D721Med (cell line): ENCODE measurements around the gene TRMT11.

Experiments used
- DNase-seq: peaks from one replicate; pipeline ENCODE4 v3.0.0; 2011; ENCODE audit warnings: low spot score; ENCODE audit not compliant: insufficient read length
- FAIRE-seq: peaks from 2 replicates; lab custom pipeline; 2011; peaks lifted over from hg19 to GRCh38; lab: Jason Lieb, UNC
- TF ChIP-seq, protein P1 (sequence below): IDR thresholded peaks from 2 replicates; pipeline ENCODE4 v1.5.1; 2012; ENCODE audit warnings: mild to moderate bottlenecking, control low read depth; ENCODE audit not compliant: insufficient read depth; ENCODE audit errors: missing control alignments

Gene TRMT11

DNA sequence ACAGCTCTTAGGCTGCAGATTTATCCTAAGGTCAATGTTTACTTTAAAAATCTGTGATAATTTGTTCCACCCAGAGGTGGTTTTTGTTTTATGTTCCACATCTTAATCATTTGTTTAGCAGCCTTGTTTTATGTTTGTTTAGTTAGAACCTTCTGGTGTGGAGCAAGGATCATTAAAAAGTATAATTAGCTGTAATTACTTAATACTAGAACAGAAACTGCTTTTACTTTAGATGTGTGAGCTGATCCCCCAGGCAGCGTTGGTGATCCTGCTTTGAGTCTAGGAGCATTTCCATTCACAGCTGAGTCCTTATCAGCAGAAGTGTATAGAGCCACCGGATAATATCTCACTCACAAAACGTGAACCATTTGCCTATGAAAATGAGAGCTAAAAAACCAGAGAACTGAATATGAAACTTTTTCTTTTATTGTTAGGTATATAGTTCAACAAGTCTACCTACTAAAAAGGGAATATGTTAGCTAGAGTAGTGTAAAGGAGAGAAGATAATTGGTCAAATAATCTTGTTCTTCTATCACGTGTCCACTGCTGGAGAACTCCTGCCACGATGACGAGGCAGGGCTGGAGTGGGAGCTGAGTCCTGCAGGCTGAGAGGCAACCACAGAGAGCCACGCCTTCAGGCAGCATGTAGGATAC is 78.5 kb downstream of the TRMT11 start:
- DNase-seq = no peak
- FAIRE-seq = peak; percentile 58
- TF ChIP-seq, protein P1, sequence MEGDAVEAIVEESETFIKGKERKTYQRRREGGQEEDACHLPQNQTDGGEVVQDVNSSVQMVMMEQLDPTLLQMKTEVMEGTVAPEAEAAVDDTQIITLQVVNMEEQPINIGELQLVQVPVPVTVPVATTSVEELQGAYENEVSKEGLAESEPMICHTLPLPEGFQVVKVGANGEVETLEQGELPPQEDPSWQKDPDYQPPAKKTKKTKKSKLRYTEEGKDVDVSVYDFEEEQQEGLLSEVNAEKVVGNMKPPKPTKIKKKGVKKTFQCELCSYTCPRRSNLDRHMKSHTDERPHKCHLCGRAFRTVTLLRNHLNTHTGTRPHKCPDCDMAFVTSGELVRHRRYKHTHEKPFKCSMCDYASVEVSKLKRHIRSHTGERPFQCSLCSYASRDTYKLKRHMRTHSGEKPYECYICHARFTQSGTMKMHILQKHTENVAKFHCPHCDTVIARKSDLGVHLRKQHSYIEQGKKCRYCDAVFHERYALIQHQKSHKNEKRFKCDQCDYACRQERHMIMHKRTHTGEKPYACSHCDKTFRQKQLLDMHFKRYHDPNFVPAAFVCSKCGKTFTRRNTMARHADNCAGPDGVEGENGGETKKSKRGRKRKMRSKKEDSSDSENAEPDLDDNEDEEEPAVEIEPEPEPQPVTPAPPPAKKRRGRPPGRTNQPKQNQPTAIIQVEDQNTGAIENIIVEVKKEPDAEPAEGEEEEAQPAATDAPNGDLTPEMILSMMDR = no peak

GRCh38 chr6:126066053-126067048 is 80.0 kb downstream of the TRMT11 start:
- FAIRE-seq (no peak), DNase-seq (no peak)
- TF ChIP-seq, protein P1 = no peak

GRCh38 chr6:126067073-126067472 is 80.7 kb downstream of the TRMT11 start:
- TF ChIP-seq, protein P1 = no peak

DNA sequence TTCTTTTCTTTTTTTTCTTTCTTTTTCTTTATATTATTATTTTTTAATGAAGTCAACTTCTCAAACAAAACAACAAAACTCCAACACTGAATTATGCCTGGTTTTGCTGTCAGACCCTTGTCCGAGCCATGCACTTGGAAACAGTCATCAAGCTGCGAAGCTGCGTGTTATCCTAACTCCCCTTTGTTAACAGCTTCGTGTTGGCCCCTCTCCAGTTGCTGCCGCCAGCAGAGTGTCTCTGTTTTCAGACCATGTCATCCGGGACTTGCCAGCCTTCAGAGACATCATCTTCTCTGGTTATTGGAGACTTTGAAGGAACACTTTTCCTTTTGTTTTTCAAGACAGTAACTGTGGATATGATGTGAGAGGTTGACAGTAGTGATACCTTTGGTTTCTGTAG is 83.1 kb downstream of the TRMT11 start:
- no peak for FAIRE-seq
- TF ChIP-seq, protein P1 = no peak
- no peak for DNase-seq

More at GRCh38 chr6:126067073-126067472, 80.7 kb downstream of the TRMT11 start:
- FAIRE-seq (peak; percentile 58), DNase-seq (no peak)

- TF ChIP-seq, protein P1 = no peak
- FAIRE-seq (no peak), DNase-seq (no peak)
These were observed 84.8 kb downstream of the TRMT11 start for GRCh38 chr6:126071000-126071647.

DNA sequence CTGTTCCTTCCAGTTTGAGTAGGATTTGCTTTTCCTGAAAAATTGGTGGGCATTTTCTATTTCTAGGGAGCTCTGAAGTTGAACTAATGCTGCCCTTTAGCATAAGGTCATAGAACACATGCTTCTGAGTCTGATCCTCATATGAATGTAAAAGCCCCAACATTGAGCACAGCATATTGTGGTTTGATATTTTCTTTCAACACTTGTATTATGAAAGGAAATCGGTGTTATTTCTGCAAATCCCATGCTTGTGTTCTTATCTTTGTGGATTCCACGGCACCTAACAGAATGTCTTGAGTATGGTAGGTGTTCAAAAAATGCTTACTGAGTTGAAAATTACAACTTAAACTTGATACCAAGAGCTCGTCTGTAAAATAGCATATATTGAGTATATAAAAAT is 85.8 kb downstream of the TRMT11 start:
- TF ChIP-seq, protein P1 = no peak
- no peak for DNase-seq
- no peak for FAIRE-seq
